H1 (cell line): ENCODE results near the gene ZYX. TPM values are rescaled to one million over a fixed set of nuclear protein-coding genes. Genes with fewer than 3 reads are reported as not detected.

Experiments used
- CTCF ChIA-PET: fragments of 300-600 bp; sonication (Branson Sonifier 250); formaldehyde crosslinking; loops from one replicate; lab custom pipeline; 2021; ENCODE audit not compliant: partially characterized antibody; lab: Charles Lee
- POLR2A ChIA-PET: fragments of 300-600 bp; sonication (Branson Sonifier 250); formaldehyde crosslinking; loops from one replicate; lab custom pipeline; 2021; ENCODE audit warnings: inconsistent platforms; ENCODE audit not compliant: partially characterized antibody; lab: Charles Lee
- DNase-seq, 2 experiments: peaks; one replicate each; pipeline versions ENCODE4 v3.0.0 to v3.0.0-alpha.2; 2010 to 2022; ENCODE audit warnings: low spot score in 2 of 2, low read depth in 1 of 2, mixed read lengths in 1 of 2
- FAIRE-seq: peaks from 2 replicates; lab custom pipeline; 2011; peaks lifted over from hg19 to GRCh38; lab: Jason Lieb, UNC
- H2AFZ ChIP-seq: 2 replicates; pipeline ENCODE4 v1.8.1; 2012; ENCODE audit warnings: low read length, inconsistent platforms
- H2AK5ac ChIP-seq: 2 replicates; pipeline ENCODE4 v1.6.1; 2013; ENCODE audit warnings: low read depth, low read length
- H2BK120ac ChIP-seq: replicated peaks from 2 replicates; pipeline ENCODE3; 2013; ENCODE audit warnings: low read depth, low read length, inconsistent platforms
- H2BK12ac ChIP-seq: 2 replicates; pipeline ENCODE4 v1.6.1; 2013; ENCODE audit warnings: low read depth, low read length
- H2BK15ac ChIP-seq: 2 replicates; pipeline ENCODE4 v1.6.1; 2013; ENCODE audit warnings: low read length
- H2BK20ac ChIP-seq: 2 replicates; pipeline ENCODE4 v1.6.1; 2013; ENCODE audit warnings: low read length
- H2BK5ac ChIP-seq: 2 replicates; pipeline ENCODE4 v1.6.1; 2013; ENCODE audit warnings: low read depth, low read length
- H3K14ac ChIP-seq: 2 replicates; pipeline ENCODE4 v1.6.1; 2013; ENCODE audit warnings: inconsistent platforms; ENCODE audit not compliant: insufficient read length
- H3K18ac ChIP-seq: 2 replicates; pipeline ENCODE4 v1.6.1; 2013; ENCODE audit warnings: low read length; ENCODE audit errors: extremely low read depth
- H3K23ac ChIP-seq: 2 replicates; pipeline ENCODE4 v1.6.1; 2013; ENCODE audit warnings: inconsistent platforms; ENCODE audit not compliant: insufficient read length
- H3K23me2 ChIP-seq: 2 replicates; pipeline ENCODE4 v1.6.1; 2013; ENCODE audit warnings: low read depth, low read length
- H3K27ac ChIP-seq: 2 replicates; pipeline ENCODE4 v1.6.1; 2011; ENCODE audit warnings: low read depth, low read length, inconsistent platforms
- H3K27me3 ChIP-seq, 4 experiments: replicated peaks in 1 of 4; 1 replicate in 1 of 4; 2 replicates in 3 of 4; pipeline versions ENCODE4 v1.6.1 to v1.8.1; 2011 to 2013; ENCODE audit warnings: low read length in 3 of 4, mild to moderate bottlenecking in 3 of 4, inconsistent platforms in 2 of 4, mixed read lengths in 2 of 4, moderate library complexity in 1 of 4; ENCODE audit not compliant: control insufficient read depth in 3 of 4, insufficient read depth in 3 of 4; ENCODE audit errors: extremely low read depth in 1 of 4
- H3K36me3 ChIP-seq, 4 experiments: 2 replicates each; pipeline versions ENCODE4 v1.6.1 to v1.8.1; 2011 to 2013; ENCODE audit warnings: mild to moderate bottlenecking in 4 of 4, low read length in 3 of 4, moderate library complexity in 2 of 4, control low read depth in 1 of 4, inconsistent platforms in 1 of 4; ENCODE audit not compliant: insufficient read depth in 4 of 4, control insufficient read depth in 2 of 4
- H3K4ac ChIP-seq: replicated peaks from 2 replicates; pipeline ENCODE3; 2013; ENCODE audit warnings: low read length, low read depth, mixed read lengths, inconsistent platforms; ENCODE audit not compliant: insufficient read length
- H3K4me1 ChIP-seq, 4 experiments: replicated peaks in 1 of 4; 1 replicate in 1 of 4; 2 replicates in 3 of 4; pipeline versions ENCODE4 v1.6.1 to v1.8.1; 2011 to 2013; ENCODE audit warnings: low read length in 3 of 4, inconsistent platforms in 2 of 4, mixed read lengths in 1 of 4; ENCODE audit not compliant: insufficient read depth in 4 of 4, control insufficient read depth in 3 of 4
- H3K4me2 ChIP-seq, 2 experiments: 2 replicates each; pipeline versions ENCODE4 v1.6.1 to v1.8.1; 2011 to 2013; ENCODE audit warnings: low read depth in 2 of 2, low read length in 2 of 2, control low read depth in 1 of 2, inconsistent platforms in 1 of 2, mild to moderate bottlenecking in 1 of 2; ENCODE audit not compliant: insufficient read depth in 1 of 2
- H3K4me3 ChIP-seq, 4 experiments: fragments of 200-600, 300-600 bp in 1 of 4; sonication (generic), shearing (Covaris generic), sonication (Bioruptor Twin) in 1 of 4; 2 replicates each; pipeline versions ENCODE4 v1.5.1 to v1.8.1; 2011 to 2016; ENCODE audit warnings: low read length in 4 of 4, low read depth in 3 of 4, control low read depth in 2 of 4, inconsistent platforms in 2 of 4, mild to moderate bottlenecking in 2 of 4, mixed read lengths in 1 of 4, moderate library complexity in 1 of 4; ENCODE audit not compliant: insufficient read depth in 2 of 4; ENCODE audit errors: extremely low read depth in 1 of 4
- H3K56ac ChIP-seq: replicated peaks from 2 replicates; pipeline ENCODE3; 2013; ENCODE audit warnings: low read depth, mild to moderate bottlenecking, mixed read lengths, low read length, inconsistent platforms; ENCODE audit not compliant: insufficient read length
- H3K79me1 ChIP-seq: 2 replicates; pipeline ENCODE4 v1.6.1; 2013; ENCODE audit warnings: low read depth, low read length, control low read depth
- H3K79me2 ChIP-seq, 2 experiments: 2 replicates each; pipeline versions ENCODE4 v1.6.1 to v1.8.1; 2012 to 2013; ENCODE audit warnings: low read length in 2 of 2, mild to moderate bottlenecking in 2 of 2, inconsistent platforms in 1 of 2; ENCODE audit not compliant: insufficient read depth in 2 of 2, control insufficient read depth in 1 of 2
- H3K9ac ChIP-seq, 4 experiments: replicated peaks in 1 of 4; 1 replicate in 1 of 4; 2 replicates in 3 of 4; pipeline versions ENCODE4 v1.6.1 to v1.8.1; 2011 to 2013; ENCODE audit warnings: low read depth in 3 of 4, low read length in 3 of 4, control low read depth in 2 of 4, mild to moderate bottlenecking in 2 of 4, moderate library complexity in 2 of 4, inconsistent platforms in 1 of 4; ENCODE audit errors: extremely low read depth in 1 of 4
- H3K9me3 ChIP-seq, 2 experiments: 2 replicates each; pipeline versions ENCODE4 v1.6.1 to v1.8.1; 2012 to 2013; ENCODE audit warnings: mild to moderate bottlenecking in 2 of 2, moderate library complexity in 2 of 2, control low read depth in 1 of 2, inconsistent platforms in 1 of 2, low read depth in 1 of 2, low read length in 1 of 2, mixed read lengths in 1 of 2; ENCODE audit not compliant: insufficient read depth in 2 of 2
- H4K20me1 ChIP-seq, 2 experiments: replicated peaks in 1 of 2; 2 replicates each; pipeline versions ENCODE3 to v1.8.1; 2011 to 2013; ENCODE audit warnings: inconsistent platforms in 2 of 2, low read length in 2 of 2, mild to moderate bottlenecking in 1 of 2; ENCODE audit not compliant: insufficient read depth in 2 of 2, control insufficient read depth in 1 of 2
- H4K5ac ChIP-seq: 2 replicates; pipeline ENCODE4 v1.6.1; 2013; ENCODE audit warnings: low read length, low read depth, mixed read lengths, inconsistent platforms; ENCODE audit not compliant: insufficient read length
- H4K8ac ChIP-seq: 2 replicates; pipeline ENCODE4 v1.8.0; 2013; ENCODE audit warnings: mild to moderate bottlenecking, moderate library complexity, low read length, inconsistent platforms; ENCODE audit not compliant: insufficient read depth; ENCODE audit errors: extremely low read depth
- H4K91ac ChIP-seq: replicated peaks from 2 replicates; pipeline ENCODE3; 2013; ENCODE audit warnings: low read length, mixed read lengths, inconsistent platforms; ENCODE audit not compliant: insufficient read length
- CBX5 ChIP-seq: fragments of 300-800, 300-1000 bp; sonication (generic); IDR thresholded peaks from 2 replicates; pipeline ENCODE4 v1.7.1; 2016; ENCODE audit warnings: antibody characterized with exemption, low read length, low read depth
- PHF8 ChIP-seq: fragments of 200-600 bp; sonication (generic); conservative IDR thresholded peaks from 2 replicates; pipeline ENCODE4 v1.7.1; 2012; ENCODE audit warnings: low read depth, mild to moderate bottlenecking, inconsistent platforms, low read length, moderate library complexity
- WGBS, 2 experiments: shearing (Covaris generic) in 1 of 2; methylation state at CpG; one replicate each; pipeline versions ENCODE4 v1.1.6 to v1.1.7; 2013 to 2015; ENCODE audit warnings: low lambda C conversion rate in 2 of 2, mixed read lengths in 2 of 2, inconsistent platforms in 1 of 2, low coverage in 1 of 2, missing lambda C conversion rate in 1 of 2; ENCODE audit not compliant: insufficient replicate concordance in 2 of 2, insufficient coverage in 1 of 2, insufficient read length in 1 of 2; ENCODE audit errors: extremely low coverage in 1 of 2, missing lambda C conversion rate in 1 of 2; 5-methylcytosine and 5-hydroxymethylcytosine counted together
- polyA plus RNA-seq, 7 experiments: library from polyadenylated mRNA; depleted of rRNA in 3 of 7; stranded (reverse) in 5 of 7; unstranded in 2 of 7; fragments of >200 nt in 5 of 7; fragments of 200-250 nt in 2 of 7; gene quantifications; 1 replicate in 5 of 7; 2 replicates in 1 of 7; 4 replicates in 1 of 7; pipeline versions ENCODE4 v1.2.1 to v1.2.3, GENCODE V29; 2011 to 2013; ENCODE audit warnings: missing spikeins in 2 of 7, mixed read lengths in 2 of 7
- total RNA-seq: library from RNA; stranded (reverse); fragmentation: NEBNext Ultra II Directional; extraction: Animal tissue kit (Norgen Biotek cat#: 25700); gene quantifications from 2 replicates; pipeline ENCODE4 v1.2.1, GENCODE V29; 2021
- TF ChIP-seq, protein P1 (sequence below): IDR thresholded peaks from 2 replicates; pipeline ENCODE4 v1.6.1; 2012; ENCODE audit warnings: low read length, inconsistent platforms
- TF ChIP-seq, protein P2 (sequence below), 3 experiments: IDR thresholded peaks; 1 replicate in 2 of 3; 2 replicates in 1 of 3; pipeline versions ENCODE4 v1.5.1 to v1.6.1; 2011; ENCODE audit warnings: low read length in 3 of 3, mild to moderate bottlenecking in 3 of 3, inconsistent platforms in 2 of 3, low read depth in 1 of 3, moderate library complexity in 1 of 3; ENCODE audit not compliant: insufficient read depth in 1 of 3; ENCODE audit errors: control extremely low read depth in 1 of 3
- TF ChIP-seq, protein P3 (sequence below): IDR thresholded peaks from 2 replicates; pipeline ENCODE4 v1.6.1; 2011; ENCODE audit warnings: low read length, improper control_type of control experiment

Gene ZYX
- total and polyA plus RNA-seq, 2 of the 8 experiments (the other 6 are each of a cell fraction or from before 2014, with no cell fraction given): 40.6 to 159 TPM

DNA sequence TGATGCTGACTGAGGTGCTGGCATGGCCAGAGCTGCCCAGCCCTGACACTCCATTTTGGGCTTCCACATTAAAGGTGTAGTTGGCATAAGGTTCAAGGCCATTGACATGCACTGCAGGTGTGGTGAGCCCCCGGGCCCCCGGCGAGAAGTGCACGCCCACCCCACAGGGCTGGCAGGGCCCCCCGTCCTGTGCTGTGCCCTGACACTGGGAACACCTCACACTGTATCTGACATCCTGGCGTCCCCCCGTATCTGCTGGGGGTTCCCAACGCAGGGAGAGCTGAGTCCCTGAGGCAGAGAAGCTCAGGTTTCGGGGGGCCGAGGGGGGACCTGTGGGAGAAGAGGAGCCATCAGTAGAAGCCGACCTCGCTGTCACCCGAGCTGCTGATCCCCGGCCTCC lies 17.5 kb downstream of the ZYX start:
- H3K4me3 ChIP-seq: no peak overlapping the region
- H4K91ac ChIP-seq: no peak overlapping the region
- POLR2A ChIA-PET: interaction anchor here (1.1 to 25.2 kb wide), 5 partner anchors 8 to 24 kb away, joined by 3 to 518 read pairs (median 46); partner anchors contain the start of genes EPHA1 and ZYX
- no peaks in the 10 kb centered on the region for H3K4me1 ChIP-seq
- no peak overlapping the region for H3K4ac ChIP-seq
- CTCF ChIA-PET: interaction anchor here (1.2 to 23.5 kb wide), 6 partner anchors 8 to 102 kb away, joined by 3 to 359 read pairs (median 26); partner anchors contain the start of genes EPHA1 and ZYX
- peaks cover 0 to 14% of the 10 kb centered on the region in 2 experiments; a peak in 2 of 4 replicates for H3K79me2 ChIP-seq
- no peak overlapping the region for H2BK15ac ChIP-seq
- FAIRE-seq: no peak
- H3K4me2 ChIP-seq: no peak overlapping the region
- H2BK20ac ChIP-seq: no peak overlapping the region
- H2AK5ac ChIP-seq: no peak overlapping the region
- 84% methylated on average over 14 of the region's 14 CpGs; no CpG with 5 or more reads in 1 of the 2 experiments for WGBS, 2 experiments
- no peak overlapping the region for H2BK5ac ChIP-seq
- H2BK120ac ChIP-seq: no peak overlapping the region
- H3K27me3 ChIP-seq: no peaks in the 10 kb centered on the region
- no peak overlapping the region for H3K56ac ChIP-seq
- no peaks in the 10 kb centered on the region for H3K23me2 ChIP-seq
- no peak overlapping the region for H3K9ac ChIP-seq
- H3K23ac ChIP-seq: no peak overlapping the region
- no peak overlapping the region for H3K14ac ChIP-seq
- DNase-seq: no peak
- H4K8ac ChIP-seq: no peak overlapping the region
- H2AFZ ChIP-seq: no peak overlapping the region
- peaks cover 9 to 27% of the 10 kb centered on the region in 2 experiments for H4K20me1 ChIP-seq
- no peaks in the 10 kb centered on the region for H3K9me3 ChIP-seq
- peaks cover 50 to 77% (median 76%) of the 10 kb centered on the region in 4 experiments for H3K36me3 ChIP-seq
- TF ChIP-seq, protein P1, sequence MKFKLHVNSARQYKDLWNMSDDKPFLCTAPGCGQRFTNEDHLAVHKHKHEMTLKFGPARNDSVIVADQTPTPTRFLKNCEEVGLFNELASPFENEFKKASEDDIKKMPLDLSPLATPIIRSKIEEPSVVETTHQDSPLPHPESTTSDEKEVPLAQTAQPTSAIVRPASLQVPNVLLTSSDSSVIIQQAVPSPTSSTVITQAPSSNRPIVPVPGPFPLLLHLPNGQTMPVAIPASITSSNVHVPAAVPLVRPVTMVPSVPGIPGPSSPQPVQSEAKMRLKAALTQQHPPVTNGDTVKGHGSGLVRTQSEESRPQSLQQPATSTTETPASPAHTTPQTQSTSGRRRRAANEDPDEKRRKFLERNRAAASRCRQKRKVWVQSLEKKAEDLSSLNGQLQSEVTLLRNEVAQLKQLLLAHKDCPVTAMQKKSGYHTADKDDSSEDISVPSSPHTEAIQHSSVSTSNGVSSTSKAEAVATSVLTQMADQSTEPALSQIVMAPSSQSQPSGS: no peak
- TF ChIP-seq CBX5 (no peak), PHF8 (no peak)
- TF ChIP-seq, protein P2, sequence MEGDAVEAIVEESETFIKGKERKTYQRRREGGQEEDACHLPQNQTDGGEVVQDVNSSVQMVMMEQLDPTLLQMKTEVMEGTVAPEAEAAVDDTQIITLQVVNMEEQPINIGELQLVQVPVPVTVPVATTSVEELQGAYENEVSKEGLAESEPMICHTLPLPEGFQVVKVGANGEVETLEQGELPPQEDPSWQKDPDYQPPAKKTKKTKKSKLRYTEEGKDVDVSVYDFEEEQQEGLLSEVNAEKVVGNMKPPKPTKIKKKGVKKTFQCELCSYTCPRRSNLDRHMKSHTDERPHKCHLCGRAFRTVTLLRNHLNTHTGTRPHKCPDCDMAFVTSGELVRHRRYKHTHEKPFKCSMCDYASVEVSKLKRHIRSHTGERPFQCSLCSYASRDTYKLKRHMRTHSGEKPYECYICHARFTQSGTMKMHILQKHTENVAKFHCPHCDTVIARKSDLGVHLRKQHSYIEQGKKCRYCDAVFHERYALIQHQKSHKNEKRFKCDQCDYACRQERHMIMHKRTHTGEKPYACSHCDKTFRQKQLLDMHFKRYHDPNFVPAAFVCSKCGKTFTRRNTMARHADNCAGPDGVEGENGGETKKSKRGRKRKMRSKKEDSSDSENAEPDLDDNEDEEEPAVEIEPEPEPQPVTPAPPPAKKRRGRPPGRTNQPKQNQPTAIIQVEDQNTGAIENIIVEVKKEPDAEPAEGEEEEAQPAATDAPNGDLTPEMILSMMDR (IDR thresholded peaks at IDR 0.05; ENCODE audit: control extremely low read depth in 1 of 3, insufficient read depth in 1 of 3, low read depth in 1 of 3, low read length in 3 of 3): no peak
- TF ChIP-seq, protein P3, sequence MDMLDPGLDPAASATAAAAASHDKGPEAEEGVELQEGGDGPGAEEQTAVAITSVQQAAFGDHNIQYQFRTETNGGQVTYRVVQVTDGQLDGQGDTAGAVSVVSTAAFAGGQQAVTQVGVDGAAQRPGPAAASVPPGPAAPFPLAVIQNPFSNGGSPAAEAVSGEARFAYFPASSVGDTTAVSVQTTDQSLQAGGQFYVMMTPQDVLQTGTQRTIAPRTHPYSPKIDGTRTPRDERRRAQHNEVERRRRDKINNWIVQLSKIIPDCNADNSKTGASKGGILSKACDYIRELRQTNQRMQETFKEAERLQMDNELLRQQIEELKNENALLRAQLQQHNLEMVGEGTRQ: no peak
- TF ChIP-seq, all 59 proteins: peak for 0
- Histone ChIP-seq H3K27ac (no peak overlapping the region), H3K79me1 (peaks cover 5% of the 10 kb centered on the region; the same call in 1 of the 2 replicates), H3K18ac (no peak overlapping the region), H2BK12ac (no peak overlapping the region), H4K5ac (no peak overlapping the region)
